ENCODE measurements around the gene JUND.

GRCh38 chr19:18330868-18331267, 49.4 kb upstream of the JUND start:
- TF ChIP-seq CTCF (optimal IDR thresholded peaks at IDR 0.05 in 1 of 3, IDR thresholded peaks at IDR 0.05 in 1 of 3, conservative IDR thresholded peaks at IDR 0.05 in 1 of 3; ENCODE audit: extremely low read depth in 1 of 3, insufficient read depth in 2 of 3, low read length in 3 of 3) (no peak), EZH2 (IDR thresholded peaks at IDR 0.05; ENCODE audit: low read length) (no peak)
